ENCODE results near the gene COX19.

GRCh38 chr7:975702-976473, 539 bp upstream of the COX19 start:
- no peak for TF ChIP-seq POLR2A (IDR thresholded peaks at IDR 0.05)
- no peak for TF ChIP-seq CTCF (IDR thresholded peaks at IDR 0.05)
